GM12872 (cell line): ENCODE measurements around the gene CEP112.
A peak's percentile ranks its signal among the peaks of the same experiment; 100 is the strongest.

Experiments
- CTCF ChIP-seq: IDR thresholded peaks from 3 replicates; pipeline ENCODE4 v1.5.1; 2011; ENCODE audit warnings: low read depth, mild to moderate bottlenecking, low read length, moderate library complexity; ENCODE audit not compliant: insufficient read depth

The CEP112 gene

DNA sequence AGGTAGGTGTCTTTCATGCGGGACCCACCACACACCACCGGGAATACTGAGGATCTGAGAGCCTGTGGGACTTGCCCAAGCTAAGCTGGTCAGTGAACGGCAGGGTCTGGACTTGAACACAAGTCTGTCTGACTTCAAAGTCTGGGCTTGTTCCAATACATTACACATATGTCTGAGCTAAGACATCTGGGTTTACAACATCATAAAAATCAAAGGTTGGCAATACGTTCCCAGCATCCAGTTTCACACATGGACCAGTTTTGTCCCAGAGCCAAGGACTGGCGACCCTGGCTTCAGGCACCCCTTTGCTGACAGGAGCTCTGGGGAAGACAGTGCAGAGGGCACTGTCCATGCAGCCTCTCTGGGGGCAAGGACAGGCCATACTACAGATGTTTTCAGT is 602.6 kb downstream of the CEP112 start:
- TF ChIP-seq CTCF: no peak

GRCh38 chr17:65588181-65588808 is 603.6 kb downstream of the CEP112 start:
- 0 out of 3 replicates have a peak, but pooled peaks have one; percentile 9 for TF ChIP-seq CTCF

GRCh38 chr17:65587534-65588180 is 604.3 kb downstream of the CEP112 start:
- no peak for TF ChIP-seq CTCF

GRCh38 chr17:65586899-65587298 is 605.0 kb downstream of the CEP112 start:
- no peak for TF ChIP-seq CTCF
